ENCODE results near the gene TAF5L. TPM values are rescaled to one million over a fixed set of nuclear protein-coding genes. Genes with fewer than 3 reads are reported as not detected.

The TAF5L gene
- total RNA-seq, 2 donors from 2014 or later, result 26.5 to 30.7 TPM

GRCh38 chr1:229544587-229544986 lies 81.3 kb downstream of the TAF5L start:
- H3K9me3 Mint-ChIP-seq, result no peaks in the 10 kb centered on the region
- no peaks in the 10 kb centered on the region for H3K27me3 Mint-ChIP-seq
- DNase-seq (ENCODE audit: low spot score) (no peak), ATAC-seq (no peak)
- H3K4me1 Mint-ChIP-seq (ENCODE audit: low read depth in 2 of 2), result peaks cover 0 to 23% of the 10 kb centered on the region in 2 donors
- no peak overlapping the region for H3K4me3 Mint-ChIP-seq
- no peak overlapping the region for H3K27ac Mint-ChIP-seq
- H3K36me3 Mint-ChIP-seq, result no peaks in the 10 kb centered on the region

Other genes with a start within 250 kb of the TAF5L start
- gene ACTA1, start 192.0 kb downstream of the TAF5L start, total RNA-seq, result not detected
- gene NUP133, start 117.8 kb downstream of the TAF5L start, total RNA-seq, result 10 to 100 TPM; 41.4 to 47.9 TPM
- gene ABCB10, start 67.4 kb downstream of the TAF5L start, total RNA-seq, result 10 to 100 TPM; 25.7 to 39.0 TPM
- gene URB2, start 125 bp upstream of the TAF5L start, total RNA-seq, result 10 to 100 TPM; 16.4 to 38.2 TPM